Type B pancreatic cell (in vitro differentiated cells): ENCODE measurements around the gene DUOX2. TPM values are rescaled to one million over a fixed set of nuclear protein-coding genes. Genes with fewer than 3 reads are reported as not detected.

Experiments
- DNase-seq: peaks from one replicate; pipeline ENCODE4 v3.0.0; 2021; ENCODE audit warnings: mixed read lengths; ENCODE audit not compliant: unreplicated experiment; ENCODE audit errors: extremely low spot score
- H3K27ac Mint-ChIP-seq: 2 replicates; pipeline ENCODE4 v1.8.0; 2021; ENCODE audit warnings: mild to moderate bottlenecking, mixed read lengths
- H3K27me3 Mint-ChIP-seq: 2 replicates; pipeline ENCODE4 v1.8.0; 2021; ENCODE audit warnings: mixed read lengths
- H3K36me3 Mint-ChIP-seq: 2 replicates; pipeline ENCODE4 v1.8.0; 2021; ENCODE audit warnings: mixed read lengths
- H3K4me1 Mint-ChIP-seq: one replicate; pipeline ENCODE4 v1.8.0; 2021; ENCODE audit warnings: mixed read lengths; ENCODE audit not compliant: unreplicated experiment
- H3K4me3 Mint-ChIP-seq: 2 replicates; pipeline ENCODE4 v1.8.0; 2021; ENCODE audit warnings: mild to moderate bottlenecking, mixed read lengths
- H3K9me3 Mint-ChIP-seq: 2 replicates; pipeline ENCODE4 v1.8.0; 2021; ENCODE audit warnings: mixed read lengths
- CTCF ChIP-seq: fragments of 200-600 bp; sonication (generic); conservative IDR thresholded peaks from 2 replicates; pipeline ENCODE4 v1.5.0; 2021; ENCODE audit warnings: antibody characterized with exemption, mild to moderate bottlenecking
- total RNA-seq: library from RNA; stranded (reverse); gene quantifications from 2 replicates; pipeline ENCODE4 v1.2.1, GENCODE V29; 2021; ENCODE audit warnings: low replicate concordance

DUOX2 gene
- total RNA-seq, 1 donor from 2014 or later = 3.1 TPM

- Mint-ChIP-seq H3K4me3 (no peak overlapping the region), H3K36me3 (no peaks in the 10 kb centered on the region), H3K4me1 (peaks cover 14% of the 10 kb centered on the region), H3K9me3 (no peaks in the 10 kb centered on the region), H3K27me3 (no peaks in the 10 kb centered on the region), H3K27ac (peak overlapping the region; percentile 81)
- no peak for DNase-seq
- TF ChIP-seq CTCF = no peak
Observed at GRCh38 chr15:45149060-45149459, 35.1 kb upstream of the DUOX2 start.

GRCh38 chr15:45148076-45149059 lies 34.4 kb upstream of the DUOX2 start:
- peaks cover 14% of the 10 kb centered on the region for H3K4me1 Mint-ChIP-seq
- no peaks in the 10 kb centered on the region for H3K9me3 Mint-ChIP-seq
- DNase-seq = no peak
- no peaks in the 10 kb centered on the region for H3K27me3 Mint-ChIP-seq
- H3K4me3 Mint-ChIP-seq = no peak overlapping the region
- peak overlapping the region; percentile 81 for H3K27ac Mint-ChIP-seq
- H3K36me3 Mint-ChIP-seq = no peaks in the 10 kb centered on the region
- no peak for TF ChIP-seq CTCF

- Mint-ChIP-seq H3K36me3 (no peaks in the 10 kb centered on the region), H3K4me1 (peaks cover 14% of the 10 kb centered on the region), H3K4me3 (no peak overlapping the region), H3K27me3 (no peaks in the 10 kb centered on the region), H3K9me3 (no peaks in the 10 kb centered on the region), H3K27ac (no peak overlapping the region)
- TF ChIP-seq CTCF = no peak
- no peak for DNase-seq
Observed at GRCh38 chr15:45147606-45148005, 33.6 kb upstream of the DUOX2 start.

GRCh38 chr15:45146405-45146804 lies 32.4 kb upstream of the DUOX2 start:
- H3K27ac Mint-ChIP-seq = peak overlapping the region; percentile 87
- H3K36me3 Mint-ChIP-seq = no peaks in the 10 kb centered on the region
- no peaks in the 10 kb centered on the region for H3K27me3 Mint-ChIP-seq
- TF ChIP-seq CTCF = no peak
- H3K4me1 Mint-ChIP-seq = peaks cover 14% of the 10 kb centered on the region
- no peak for DNase-seq
- no peak overlapping the region for H3K4me3 Mint-ChIP-seq
- no peaks in the 10 kb centered on the region for H3K9me3 Mint-ChIP-seq

GRCh38 chr15:45144775-45145174 lies 30.8 kb upstream of the DUOX2 start:
- no peak for TF ChIP-seq CTCF
- Mint-ChIP-seq H3K36me3 (no peaks in the 10 kb centered on the region), H3K4me1 (peaks cover 14% of the 10 kb centered on the region), H3K9me3 (no peaks in the 10 kb centered on the region), H3K4me3 (no peak overlapping the region), H3K27ac (no peak overlapping the region), H3K27me3 (no peaks in the 10 kb centered on the region)
- DNase-seq = no peak
